Mesothelial cell of epicardium (in vitro differentiated cells): ENCODE data around the gene CLCN5. TPM values are rescaled to one million over a fixed set of nuclear protein-coding genes. Genes with fewer than 3 reads are reported as not detected.

Source experiments
- DNase-seq, 2 experiments: peaks; one replicate each; pipeline ENCODE4 v3.0.0; 2021; ENCODE audit warnings: low spot score in 2 of 2; ENCODE audit not compliant: unreplicated experiment in 2 of 2
- H3K27ac Mint-ChIP-seq: 2 replicates; pipeline ENCODE4 v1.8.0; 2021; ENCODE audit warnings: mixed read lengths
- H3K27me3 Mint-ChIP-seq: 2 replicates; pipeline ENCODE4 v1.8.0; 2021; ENCODE audit warnings: low read depth, mixed read lengths
- H3K36me3 Mint-ChIP-seq: 2 replicates; pipeline ENCODE4 v1.8.0; 2021; ENCODE audit warnings: mixed read lengths
- H3K4me1 Mint-ChIP-seq: 2 replicates; pipeline ENCODE4 v1.8.0; 2021; ENCODE audit warnings: mixed read lengths
- H3K4me3 Mint-ChIP-seq: 2 replicates; pipeline ENCODE4 v1.8.0; 2021; ENCODE audit warnings: mild to moderate bottlenecking, moderate library complexity, mixed read lengths
- H3K9me3 Mint-ChIP-seq: 2 replicates; pipeline ENCODE4 v1.8.0; 2021; ENCODE audit warnings: mixed read lengths
- total RNA-seq: library from RNA; stranded (reverse); gene quantifications from 3 replicates; pipeline ENCODE4 v1.2.1, GENCODE V29; 2021
- TF ChIP-seq, protein P1 (sequence below): fragments of 200-600 bp; sonication (generic); IDR thresholded peaks from one replicate; pipeline ENCODE4 v1.5.0; 2021; ENCODE audit warnings: antibody characterized with exemption; ENCODE audit not compliant: unreplicated experiment

CLCN5 gene
- total RNA-seq, 1 donor from 2014 or later: 52.0 TPM

DNA sequence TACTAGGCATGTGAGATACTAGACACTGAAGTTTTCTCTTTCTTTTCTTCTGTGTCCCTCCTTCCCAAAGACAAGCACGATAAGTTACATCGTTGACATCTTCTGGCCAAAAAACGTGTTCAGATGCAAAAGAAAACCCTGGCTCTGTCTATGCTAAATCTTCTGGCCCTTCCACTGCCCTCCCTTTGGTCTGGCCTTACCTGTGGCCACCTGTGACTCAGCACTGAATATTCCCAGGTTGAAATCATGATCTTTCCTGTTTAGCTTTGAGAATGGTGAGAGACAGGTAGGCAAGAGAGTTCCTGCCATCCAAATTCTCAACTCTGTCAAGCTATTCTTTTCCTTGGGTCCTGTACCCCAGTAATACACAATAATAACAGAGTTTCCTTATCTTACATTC, 12.3 kb downstream of the CLCN5 start:
- Mint-ChIP-seq H3K9me3 (peaks cover 9% of the 10 kb centered on the region), H3K4me3 (no peak overlapping the region)

DNA sequence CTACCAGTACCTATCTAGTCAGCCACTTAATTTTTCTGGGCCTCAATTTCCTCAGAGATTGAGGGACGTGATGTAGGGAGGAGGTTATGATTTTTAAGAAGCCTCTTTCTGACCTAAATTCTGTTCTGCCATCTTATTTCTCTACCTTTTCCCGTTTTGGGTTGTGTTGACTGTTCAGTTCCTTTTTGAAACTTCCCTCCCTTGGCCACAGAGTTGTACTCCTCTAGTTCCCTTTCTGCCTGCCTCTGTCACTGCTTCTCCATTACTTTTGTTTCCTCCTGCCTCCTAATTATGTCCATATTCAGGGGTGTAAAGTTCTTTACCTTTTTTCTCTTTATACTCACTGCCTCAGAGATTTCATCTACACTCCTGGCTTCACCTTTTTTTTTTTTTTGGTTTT, 25.4 kb downstream of the CLCN5 start:
- DNase-seq: no peak
- peaks cover 13% of the 10 kb centered on the region for H3K36me3 Mint-ChIP-seq
- no peak overlapping the region for H3K27ac Mint-ChIP-seq
- H3K9me3 Mint-ChIP-seq: peaks cover 11% of the 10 kb centered on the region
- H3K27me3 Mint-ChIP-seq: no peaks in the 10 kb centered on the region
- TF ChIP-seq, protein P1, sequence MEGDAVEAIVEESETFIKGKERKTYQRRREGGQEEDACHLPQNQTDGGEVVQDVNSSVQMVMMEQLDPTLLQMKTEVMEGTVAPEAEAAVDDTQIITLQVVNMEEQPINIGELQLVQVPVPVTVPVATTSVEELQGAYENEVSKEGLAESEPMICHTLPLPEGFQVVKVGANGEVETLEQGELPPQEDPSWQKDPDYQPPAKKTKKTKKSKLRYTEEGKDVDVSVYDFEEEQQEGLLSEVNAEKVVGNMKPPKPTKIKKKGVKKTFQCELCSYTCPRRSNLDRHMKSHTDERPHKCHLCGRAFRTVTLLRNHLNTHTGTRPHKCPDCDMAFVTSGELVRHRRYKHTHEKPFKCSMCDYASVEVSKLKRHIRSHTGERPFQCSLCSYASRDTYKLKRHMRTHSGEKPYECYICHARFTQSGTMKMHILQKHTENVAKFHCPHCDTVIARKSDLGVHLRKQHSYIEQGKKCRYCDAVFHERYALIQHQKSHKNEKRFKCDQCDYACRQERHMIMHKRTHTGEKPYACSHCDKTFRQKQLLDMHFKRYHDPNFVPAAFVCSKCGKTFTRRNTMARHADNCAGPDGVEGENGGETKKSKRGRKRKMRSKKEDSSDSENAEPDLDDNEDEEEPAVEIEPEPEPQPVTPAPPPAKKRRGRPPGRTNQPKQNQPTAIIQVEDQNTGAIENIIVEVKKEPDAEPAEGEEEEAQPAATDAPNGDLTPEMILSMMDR: no peak
- H3K4me3 Mint-ChIP-seq: no peak overlapping the region
- H3K4me1 Mint-ChIP-seq: no peaks in the 10 kb centered on the region

More for the DNA sequence above, 12.3 kb downstream of the CLCN5 start:
- Mint-ChIP-seq H3K27me3 (no peaks in the 10 kb centered on the region), H3K36me3 (peaks cover 3% of the 10 kb centered on the region), H3K27ac (no peak overlapping the region), H3K4me1 (peaks cover 3% of the 10 kb centered on the region)
- no peak for DNase-seq
- TF ChIP-seq, protein P1: no peak

DNA sequence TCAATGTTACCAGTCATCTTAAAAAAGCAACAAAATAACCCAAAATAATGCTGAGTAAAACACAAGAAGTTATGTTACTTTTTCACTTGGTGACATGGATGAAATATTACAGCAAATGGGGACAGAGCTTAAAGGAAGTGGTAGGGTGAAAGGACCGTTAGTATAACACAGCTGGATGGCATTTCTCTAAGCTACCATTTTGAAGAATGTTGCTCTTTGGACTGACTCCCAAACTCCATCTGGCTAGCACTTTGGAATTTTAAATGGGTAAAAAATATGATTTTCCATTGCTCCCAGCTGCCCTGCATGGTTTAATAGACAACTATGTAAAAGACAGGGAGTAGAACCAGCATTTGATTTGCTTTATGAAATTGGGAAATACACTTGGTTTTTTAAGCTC, 27.6 kb downstream of the CLCN5 start:
- H3K36me3 Mint-ChIP-seq: peaks cover 11% of the 10 kb centered on the region
- H3K27ac Mint-ChIP-seq: no peak overlapping the region
- DNase-seq: no peak
- H3K4me1 Mint-ChIP-seq: no peaks in the 10 kb centered on the region
- H3K9me3 Mint-ChIP-seq: peaks cover 13% of the 10 kb centered on the region
- H3K4me3 Mint-ChIP-seq: no peak overlapping the region
- TF ChIP-seq, protein P1: no peak
- no peaks in the 10 kb centered on the region for H3K27me3 Mint-ChIP-seq

DNA sequence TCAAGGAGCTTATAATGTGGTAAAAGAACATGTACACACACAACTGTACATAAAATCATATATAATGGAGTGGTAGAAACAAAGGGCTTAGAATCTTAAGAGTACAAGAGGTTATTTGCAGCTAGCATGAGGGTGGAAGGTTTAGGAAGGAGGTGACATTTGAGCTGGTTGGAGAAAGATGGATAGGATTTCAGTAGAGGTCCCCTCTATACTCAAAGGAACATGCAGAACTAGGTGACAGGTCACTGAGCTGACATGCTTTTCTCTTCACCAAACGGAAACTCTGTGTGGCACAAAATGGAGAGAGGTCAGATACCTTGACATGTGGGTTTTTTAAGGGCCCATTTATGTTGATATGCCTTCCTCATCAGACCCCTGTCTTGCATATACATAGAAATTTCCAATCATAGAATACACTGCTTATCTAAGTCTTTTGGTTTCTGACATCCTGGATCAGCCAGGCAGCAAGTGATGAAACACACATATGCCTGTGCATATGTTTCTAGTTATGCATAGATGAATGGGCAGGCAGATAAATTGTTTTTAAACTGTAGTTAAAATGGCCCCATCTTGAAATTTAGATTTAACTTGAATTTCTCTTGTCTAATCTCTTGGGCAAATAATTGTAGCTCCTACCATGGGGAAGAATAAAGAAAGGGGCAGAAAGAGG, 29.3 kb downstream of the CLCN5 start:
- H3K27me3 Mint-ChIP-seq: no peaks in the 10 kb centered on the region
- no peak overlapping the region for H3K27ac Mint-ChIP-seq
- H3K36me3 Mint-ChIP-seq: peaks cover 6% of the 10 kb centered on the region
- no peaks in the 10 kb centered on the region for H3K4me1 Mint-ChIP-seq
- TF ChIP-seq, protein P1: no peak
- DNase-seq: no peak
- H3K9me3 Mint-ChIP-seq: peaks cover 9% of the 10 kb centered on the region
- H3K4me3 Mint-ChIP-seq: no peak overlapping the region

DNA sequence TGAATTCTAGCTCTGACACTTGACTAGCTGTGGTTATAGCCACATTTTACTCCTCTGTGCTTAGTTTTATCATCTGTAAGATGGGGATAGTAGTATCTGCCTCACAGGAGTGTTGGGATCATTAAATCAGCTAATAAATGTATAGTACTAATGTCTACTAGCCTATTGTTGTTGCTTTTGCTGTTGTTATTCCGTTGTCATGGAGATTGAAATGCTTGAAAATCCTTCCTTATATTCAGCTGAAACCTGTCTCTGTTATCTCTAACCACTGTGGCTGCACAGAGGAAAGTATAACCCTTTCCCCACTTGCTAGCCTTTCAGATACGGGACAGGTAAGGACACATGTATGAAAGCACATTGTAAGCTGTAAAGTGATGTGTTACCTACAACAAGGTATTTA, 33.9 kb downstream of the CLCN5 start:
- TF ChIP-seq, protein P1: no peak
- peaks cover 5% of the 10 kb centered on the region for H3K9me3 Mint-ChIP-seq

More for the DNA sequence above, 33.9 kb downstream of the CLCN5 start:
- DNase-seq: no peak
- Mint-ChIP-seq H3K27me3 (no peaks in the 10 kb centered on the region), H3K36me3 (peaks cover 2% of the 10 kb centered on the region), H3K4me3 (no peak overlapping the region), H3K27ac (no peak overlapping the region), H3K4me1 (peaks cover 4% of the 10 kb centered on the region)
